Measurements from ENCODE around the gene RPTOR.

RPTOR gene

DNA sequence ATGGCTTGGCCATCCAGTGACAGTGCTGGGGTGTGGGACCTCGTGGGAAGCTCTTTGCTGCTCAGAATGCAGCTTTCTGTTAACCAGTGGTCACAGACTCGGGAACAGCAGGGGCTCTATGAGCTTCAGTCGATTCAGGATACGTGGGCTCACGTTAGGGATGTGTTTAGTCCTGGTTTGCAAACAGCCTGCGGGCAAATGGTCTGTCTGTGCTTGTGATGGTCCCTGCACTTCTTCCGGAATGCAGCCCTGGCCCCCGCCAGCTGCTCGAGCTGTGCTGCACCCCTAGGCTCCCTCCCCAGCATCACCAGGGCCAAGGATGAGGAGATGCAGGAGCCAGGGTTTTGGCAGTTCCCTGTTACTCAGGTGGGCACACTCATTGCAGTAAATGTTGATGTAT, 274.2 kb downstream of the RPTOR start:
- DNase-seq (ENCODE audit: low spot score), result no peak

DNA sequence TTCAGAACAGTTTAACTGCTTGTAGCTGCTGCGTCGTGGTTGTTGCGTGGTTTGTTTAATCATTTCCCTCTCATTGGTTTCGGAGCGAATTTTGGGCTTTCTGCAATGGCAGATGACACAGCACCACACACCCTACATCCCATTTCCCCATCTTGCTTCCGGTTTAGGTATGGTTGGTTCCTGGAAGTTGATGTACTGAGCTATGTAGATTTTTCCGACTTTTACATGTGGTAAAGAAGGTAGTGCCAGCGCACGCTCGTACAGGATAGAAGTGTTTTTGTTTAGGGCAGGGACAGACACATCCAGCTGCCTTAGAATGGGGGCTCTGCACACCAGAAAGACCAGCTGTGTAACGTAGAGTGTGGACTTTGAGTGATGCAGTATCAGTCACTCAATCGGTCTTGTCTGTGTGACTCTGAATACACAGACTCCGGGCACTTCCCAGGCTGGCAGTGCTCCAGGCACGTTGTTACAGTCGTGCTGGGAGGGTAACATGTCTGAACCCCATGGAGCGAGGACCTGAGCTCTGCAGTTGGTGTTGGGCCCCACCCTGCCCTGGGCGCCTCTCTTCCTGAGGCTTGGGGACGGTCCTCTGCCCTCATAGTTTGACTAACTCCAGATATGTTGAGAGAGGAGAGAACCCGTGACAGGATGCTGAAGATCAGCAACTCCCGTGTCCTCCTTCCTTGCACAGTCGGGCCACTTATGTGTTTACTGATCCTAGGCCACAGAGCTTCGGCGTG, 275.0 kb downstream of the RPTOR start:
- no peak for DNase-seq (ENCODE audit: low spot score)

DNA sequence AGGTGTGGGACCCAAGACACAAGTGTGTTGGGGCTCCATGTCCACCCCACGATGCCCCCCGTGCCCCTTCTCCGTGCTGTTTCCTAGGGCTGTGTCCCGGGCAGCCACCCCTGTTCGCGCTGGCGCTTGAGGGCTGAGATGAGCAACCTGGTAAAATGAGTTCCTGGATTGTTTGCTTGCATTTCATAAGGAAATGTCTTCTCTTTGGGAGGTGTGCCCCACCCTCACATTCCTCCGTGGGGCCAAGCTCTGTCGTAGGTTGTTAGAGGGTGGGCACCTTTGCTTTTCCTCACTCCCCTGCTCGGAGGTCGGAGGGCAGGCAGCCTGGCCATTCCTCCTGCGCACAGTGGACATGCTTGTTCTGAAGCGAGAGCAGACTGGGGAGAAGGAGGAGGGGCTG, 275.7 kb downstream of the RPTOR start:
- DNase-seq (ENCODE audit: low spot score), result no peak

DNA sequence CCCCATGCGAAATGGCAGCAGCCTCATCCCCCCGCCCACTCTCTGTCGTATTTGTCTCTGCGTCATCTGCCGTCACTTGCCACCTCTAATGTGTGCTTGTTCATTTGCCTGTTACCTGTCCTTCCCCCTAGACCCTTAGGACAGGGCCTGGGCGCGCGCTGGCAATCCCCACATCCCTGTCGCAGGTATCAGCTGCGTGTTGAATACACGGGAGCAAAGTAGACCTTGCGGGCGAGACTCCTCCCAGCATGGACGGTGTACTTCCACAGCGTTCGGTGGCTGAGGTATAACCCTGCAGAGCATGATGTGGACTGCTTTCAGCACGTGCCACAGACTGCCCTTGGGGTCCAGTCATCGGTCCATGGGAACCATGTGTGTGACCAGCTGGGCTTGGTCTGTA, 276.9 kb downstream of the RPTOR start:
- DNase-seq (ENCODE audit: low spot score), result no peak

DNA sequence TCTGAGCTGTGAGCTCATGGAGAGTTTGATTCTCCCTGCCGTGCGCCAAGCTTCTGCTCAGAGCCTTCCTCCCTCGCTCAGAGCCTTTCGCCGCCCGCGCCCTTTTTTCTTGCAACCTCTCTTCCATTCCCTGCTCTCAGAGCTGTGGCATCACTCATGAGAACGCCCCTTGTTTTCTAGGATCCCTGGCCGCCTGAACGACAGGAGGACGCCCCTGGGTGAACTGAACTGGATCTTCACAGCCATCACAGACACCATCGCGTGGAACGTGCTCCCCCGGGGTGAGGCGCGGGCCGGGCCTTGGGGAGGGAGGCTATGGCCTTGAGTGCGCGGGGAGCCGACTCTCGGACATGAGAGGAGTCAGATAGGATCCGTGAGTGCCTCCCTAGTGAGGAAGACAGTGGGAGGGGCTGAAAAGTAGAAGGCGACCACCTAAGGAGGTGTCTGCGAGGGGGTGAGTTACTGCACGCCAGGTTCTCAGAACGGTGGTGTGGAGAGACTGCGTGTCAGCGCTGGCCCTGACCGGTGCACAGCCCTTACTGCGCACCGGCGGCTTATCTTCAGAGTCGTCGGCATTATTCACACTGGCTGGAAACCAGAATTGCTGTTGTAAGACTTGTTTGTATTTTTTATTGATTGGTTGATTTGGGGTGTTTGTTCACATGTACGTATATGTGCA, 277.5 kb downstream of the RPTOR start:
- DNase-seq (ENCODE audit: low spot score), result no peak

DNA sequence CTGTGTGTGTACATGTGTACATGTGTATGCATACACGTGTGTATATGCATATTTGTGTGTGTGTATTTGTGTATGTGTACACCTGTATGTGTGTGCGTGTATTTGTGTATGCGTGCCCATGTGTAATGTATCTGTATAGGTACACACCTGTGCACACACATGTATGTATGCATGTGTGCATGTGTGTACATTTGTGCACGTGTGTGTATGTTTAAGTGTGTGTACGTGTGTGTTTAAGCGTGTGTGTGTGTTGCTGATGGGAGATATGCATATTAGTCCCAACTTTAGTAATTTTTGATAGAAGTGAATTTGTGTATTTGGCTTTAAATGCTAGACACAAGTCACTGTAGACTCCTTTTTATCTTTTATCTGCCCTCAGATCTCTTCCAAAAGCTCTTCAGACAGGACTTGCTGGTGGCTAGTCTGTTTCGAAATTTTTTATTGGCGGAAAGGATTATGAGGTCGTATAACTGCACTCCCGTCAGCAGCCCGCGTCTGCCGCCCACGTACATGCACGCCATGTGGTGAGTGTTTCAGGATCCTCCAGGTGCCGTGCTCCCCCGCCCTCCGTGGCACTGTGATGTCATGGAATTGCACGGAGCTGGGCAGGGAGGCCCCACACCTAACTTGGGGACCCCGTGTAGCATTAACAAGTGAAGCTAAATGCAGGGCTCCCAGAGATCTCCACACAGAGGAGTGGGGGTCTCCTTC, 278.2 kb downstream of the RPTOR start:
- no peak for DNase-seq (ENCODE audit: low spot score)

DNA sequence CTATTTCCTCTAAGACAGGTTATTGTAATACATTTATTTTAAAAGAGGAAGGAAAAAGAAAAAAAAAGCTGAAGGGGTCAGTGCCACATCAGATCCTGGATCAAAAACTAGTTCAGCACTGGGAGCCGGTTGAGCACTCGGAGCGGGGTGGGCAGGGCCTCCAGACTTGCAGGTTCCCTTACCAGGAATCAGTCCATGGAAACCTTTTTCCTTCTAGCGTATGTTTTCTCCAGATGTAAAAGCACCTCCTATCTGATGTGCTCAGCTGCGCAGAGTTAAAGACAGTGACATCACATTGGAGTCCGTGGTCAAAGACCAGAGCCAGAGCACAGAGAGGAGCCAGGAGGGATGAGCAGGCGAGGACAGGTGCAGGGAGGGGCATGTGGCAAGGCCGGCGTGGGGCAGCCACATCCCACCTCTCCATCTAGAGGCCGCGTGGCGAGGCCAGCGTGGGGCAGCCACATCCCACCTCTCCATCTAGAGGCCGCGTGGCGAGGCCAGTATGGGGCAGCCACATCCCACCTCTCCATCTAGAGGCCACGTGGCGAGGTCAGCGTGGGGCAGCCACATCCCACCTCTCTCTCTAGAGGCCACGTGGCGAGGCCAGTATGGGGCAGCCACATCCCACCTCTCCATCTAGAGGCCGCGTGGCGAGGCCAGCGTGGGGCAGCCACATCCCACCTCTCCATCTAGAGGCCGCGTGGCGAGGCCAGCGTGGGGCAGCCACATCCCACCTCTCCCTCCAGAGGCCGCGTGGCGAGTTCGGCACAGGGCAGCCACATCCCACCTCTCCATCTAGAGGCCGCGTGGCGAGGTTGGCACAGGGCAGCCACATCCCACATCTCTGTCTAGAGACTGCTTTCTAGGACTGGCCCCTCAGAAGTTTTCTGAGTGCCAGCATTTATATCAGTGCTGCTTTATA, 280.2 kb downstream of the RPTOR start:
- DNase-seq (ENCODE audit: low spot score), result no peak

DNA sequence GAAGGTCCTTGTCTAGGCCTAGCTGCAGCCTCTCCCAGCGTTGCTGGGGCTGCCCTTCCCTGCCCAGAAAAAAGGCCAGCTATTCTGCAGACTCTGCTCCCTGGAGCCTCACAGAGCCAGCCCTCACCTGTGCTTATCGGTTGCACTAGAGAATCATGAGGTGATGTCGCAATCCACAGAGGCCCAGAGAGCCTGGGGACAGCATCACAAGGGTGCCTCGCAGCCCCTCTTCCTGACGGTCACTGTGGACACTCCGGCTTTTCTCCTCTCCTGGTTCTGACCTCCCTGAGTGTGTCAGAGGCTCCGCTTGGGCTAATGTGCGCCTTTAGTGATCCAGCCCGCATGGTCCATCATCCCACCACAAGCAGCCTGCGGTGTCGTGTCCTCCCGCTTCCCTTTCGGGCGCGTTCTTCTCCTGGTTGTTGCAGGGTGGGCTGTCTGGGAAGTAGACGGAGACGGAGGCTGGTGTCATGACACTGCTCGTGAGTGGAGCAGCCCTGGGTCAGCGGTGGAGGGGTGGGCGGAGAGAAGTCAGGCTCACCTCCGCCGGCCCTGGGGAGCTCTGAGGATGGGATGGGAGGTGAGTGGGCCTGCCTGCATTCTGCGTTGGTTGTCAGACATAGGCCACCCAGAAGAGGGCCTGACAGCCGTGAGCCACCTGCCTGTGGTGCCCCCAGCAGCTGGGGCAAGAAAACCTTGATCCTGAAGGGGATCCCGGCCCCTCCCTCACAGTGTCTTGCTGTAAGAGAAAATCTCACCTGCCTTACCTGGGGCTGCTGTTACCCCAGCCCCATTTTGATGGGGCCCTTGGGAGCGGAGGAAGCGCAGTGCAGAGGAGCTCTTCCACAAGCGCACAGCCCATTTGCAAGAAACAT, 281.1 kb downstream of the RPTOR start:
- DNase-seq (ENCODE audit: low spot score), result no peak

DNA sequence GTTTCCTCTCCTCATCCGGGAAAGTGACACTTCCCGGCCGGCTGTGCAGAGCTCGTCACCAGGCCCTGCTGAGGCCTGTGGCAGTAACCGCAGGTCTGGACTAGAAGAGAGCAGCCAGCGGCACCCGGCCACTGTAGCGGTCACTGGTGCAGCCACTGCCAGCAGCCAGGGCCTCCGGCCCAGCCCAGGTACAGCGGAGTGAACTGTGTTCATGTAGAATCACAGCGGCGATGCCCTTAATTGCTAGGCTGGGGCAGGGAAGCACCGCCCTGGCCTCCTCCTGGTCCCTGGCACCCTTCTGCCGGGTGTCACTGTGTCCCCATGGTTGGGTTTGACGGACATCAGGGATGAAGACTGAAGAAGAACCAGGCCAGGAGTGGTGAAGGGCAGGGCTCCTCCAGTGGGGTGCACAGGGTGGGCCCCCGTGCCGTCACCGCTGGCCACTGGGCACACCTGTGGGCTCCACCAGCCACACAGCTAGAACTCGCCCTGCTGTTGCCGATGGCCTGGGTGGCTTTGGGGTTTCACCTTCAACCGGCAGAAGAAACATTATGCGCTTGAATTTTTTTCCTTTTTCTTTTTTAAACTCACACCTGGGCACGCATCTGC, 281.8 kb downstream of the RPTOR start:
- no peak for DNase-seq (ENCODE audit: low spot score)

DNA sequence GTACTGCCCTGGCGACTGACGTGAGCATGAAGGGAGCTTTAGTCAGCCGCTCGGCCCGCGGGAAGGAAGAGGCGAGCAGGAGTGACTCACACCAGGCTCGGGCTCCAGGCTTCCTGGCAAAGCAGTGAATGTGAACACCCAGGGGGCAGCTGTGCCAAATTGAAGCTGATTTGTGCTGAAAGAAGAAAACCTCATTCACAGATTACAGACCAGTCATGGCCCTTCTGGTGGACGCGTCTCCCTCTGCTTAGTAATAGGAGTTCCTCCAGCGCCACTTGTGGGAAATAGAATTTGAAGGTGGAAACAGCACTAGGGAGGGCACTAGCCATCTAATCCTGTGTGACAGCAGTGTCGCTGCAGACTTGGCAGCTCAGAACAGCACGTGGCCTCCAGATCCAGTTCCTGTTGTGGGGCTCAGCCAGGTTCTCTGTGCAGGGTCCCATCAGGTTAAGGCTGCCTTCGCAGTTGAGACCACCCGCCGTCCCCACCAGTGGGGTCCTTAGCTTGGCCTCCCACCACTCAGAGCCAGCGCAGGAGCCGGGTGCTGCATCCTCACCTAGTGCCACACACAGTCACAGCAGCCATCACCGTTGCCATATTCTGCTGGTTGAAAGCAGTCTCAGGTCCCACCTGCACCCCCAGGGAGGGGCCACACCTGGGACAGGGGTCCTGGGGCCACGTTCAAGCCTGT, 282.5 kb downstream of the RPTOR start:
- no peak for DNase-seq (ENCODE audit: low spot score)

DNA sequence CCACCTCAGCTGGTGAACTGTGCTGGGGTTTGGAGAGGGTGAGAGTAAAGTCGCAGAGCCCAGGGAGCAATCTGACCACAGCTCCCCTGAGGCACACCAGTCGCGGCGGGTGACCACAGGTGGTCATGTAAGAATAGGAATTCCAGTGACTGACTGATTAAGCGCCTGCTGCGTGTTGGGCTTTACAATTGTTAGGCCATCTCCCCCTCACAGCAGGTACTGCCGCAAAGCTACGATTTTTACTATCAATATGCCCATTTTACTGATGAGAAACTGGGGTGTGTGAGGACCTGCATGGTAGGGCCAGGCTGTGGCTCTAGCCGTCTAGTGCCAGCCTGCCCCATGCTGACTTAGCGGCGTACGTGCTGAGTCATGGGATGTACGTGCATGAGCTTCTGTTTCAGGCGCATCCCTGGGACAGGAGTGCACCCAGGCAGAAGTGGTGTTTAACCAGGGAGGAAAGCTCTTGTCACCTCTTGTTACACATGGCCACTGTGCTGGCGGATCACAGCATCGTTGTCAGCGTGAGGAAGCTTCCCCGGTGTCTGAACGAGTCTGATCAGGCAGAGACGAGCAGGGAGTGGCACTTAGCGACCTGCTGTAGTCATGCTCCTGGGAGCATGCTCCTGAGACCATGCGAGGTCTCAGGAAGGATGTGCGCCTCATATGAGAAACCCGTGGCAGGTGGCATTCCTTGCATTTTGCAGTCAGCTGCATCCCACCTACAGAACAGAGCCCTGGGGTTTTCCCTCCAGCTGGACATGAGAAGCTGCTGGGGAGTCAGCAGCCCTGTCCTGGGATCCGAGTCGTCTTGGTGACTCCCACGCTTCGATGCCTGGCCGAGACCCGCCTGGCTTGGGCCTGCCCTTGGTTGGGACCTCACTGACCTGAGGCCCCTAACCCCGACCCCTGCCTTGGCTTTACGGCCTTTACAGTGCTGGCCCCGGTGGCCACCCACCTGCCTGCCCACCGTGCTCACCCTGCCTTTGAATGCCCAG, 283.3 kb downstream of the RPTOR start:
- no peak for DNase-seq (ENCODE audit: low spot score)

DNA sequence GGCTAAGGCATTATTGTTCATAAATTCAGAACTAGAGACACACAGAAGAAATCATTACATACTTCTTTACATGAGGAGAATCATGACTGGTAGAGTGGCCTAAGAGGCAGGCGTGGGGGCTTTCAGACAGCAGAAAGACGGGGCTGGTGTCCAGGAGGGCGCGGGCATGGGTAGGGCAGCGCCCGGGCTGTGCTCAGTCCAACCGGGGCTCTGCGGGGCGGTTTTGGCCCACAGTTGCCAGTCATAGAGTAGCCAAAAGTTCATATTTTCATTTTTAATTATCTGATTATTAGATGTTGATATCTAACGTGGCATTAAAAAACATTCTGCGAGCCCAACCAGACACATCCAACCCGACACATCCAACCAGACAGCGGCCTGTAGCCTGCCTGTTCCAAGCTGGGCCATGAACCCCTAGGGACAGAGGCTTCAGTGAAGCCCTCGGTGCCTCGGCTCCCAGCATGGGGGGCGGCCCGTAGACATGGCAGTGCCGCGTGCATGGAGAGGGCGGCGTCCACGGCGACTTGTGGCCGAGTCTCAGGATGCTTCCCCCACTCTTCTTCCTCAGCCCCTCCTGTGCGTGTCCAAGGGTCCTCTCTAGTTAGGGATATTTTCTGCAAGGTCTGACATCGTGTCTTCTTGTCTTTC, 284.7 kb downstream of the RPTOR start:
- no peak for DNase-seq (ENCODE audit: low spot score)

DNA sequence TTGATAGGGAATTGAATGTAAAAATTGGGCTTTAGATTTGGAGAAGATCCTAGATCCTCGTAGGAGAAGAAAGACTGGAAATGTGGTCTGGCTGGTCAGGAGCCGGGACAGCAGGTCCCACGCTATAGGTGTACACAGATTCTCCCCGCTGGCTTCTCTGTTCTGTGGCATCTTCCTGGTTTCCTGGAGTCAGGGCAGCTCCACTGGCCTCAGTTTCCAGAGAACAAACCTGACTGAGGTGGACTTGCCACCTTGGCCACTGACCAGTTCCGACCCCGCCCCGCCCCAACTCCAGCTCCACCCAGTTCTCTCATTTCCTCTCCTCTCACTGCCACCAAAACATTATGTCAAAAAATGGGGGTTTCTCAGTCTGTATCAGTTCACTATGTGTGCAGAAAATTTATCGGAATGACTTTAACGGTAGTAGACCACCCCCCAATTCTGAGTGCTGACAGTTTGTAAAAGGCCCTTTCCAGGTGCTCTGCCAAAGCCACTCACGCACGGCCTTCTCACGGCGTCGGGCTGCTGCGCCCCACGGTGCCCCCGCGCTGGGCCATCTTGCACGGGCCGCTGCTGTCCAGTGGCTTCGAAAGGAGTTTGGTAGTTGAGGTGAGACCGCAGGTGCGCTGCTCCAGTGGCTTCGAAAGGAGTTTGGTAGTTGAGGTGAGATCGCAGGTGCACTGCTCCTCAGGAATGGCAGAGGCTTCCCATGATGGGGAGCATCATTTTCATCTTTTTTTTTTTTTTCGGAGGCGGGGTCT, 285.6 kb downstream of the RPTOR start:
- DNase-seq (ENCODE audit: low spot score), result no peak

DNA sequence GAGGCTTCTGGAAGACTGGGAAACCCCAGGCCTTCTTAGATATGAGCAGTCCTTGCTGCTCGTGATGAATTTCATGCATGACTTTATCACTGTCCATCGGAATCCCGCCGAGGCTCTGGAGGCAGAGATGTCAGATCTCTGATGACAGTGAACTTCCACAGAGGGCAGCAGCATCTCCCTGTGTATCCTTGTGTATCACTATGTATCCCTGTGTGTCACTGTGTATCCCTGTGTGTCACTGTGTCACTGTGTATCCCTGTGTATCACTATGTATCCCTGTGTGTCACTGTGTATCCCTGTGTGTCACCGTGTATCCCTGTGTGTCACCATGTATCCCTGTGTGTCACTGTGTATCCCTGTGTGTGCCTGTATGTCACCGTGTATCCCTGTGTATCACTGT, 286.9 kb downstream of the RPTOR start:
- DNase-seq (ENCODE audit: low spot score), result no peak

DNA sequence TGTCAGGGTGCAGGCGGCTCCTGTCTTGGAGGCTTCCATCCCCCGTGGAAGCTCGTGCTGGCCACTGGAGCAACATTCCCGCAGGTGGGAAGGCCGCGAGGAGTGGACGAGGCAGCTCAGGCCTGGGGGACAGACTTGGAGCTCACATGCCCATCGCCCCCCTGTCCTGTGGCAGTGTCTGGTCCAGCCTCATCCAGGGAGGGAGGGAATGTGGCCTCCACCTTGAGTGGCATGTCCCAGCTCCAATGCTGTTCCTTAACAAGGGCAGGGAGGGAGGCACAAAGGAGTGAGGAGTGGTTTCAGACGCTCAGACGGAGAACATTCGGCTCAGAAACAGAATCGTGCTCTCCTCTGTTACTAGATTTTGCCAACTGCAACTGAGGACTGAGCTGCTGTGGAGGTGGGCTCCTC, 287.6 kb downstream of the RPTOR start:
- DNase-seq (ENCODE audit: low spot score), result no peak

DNA sequence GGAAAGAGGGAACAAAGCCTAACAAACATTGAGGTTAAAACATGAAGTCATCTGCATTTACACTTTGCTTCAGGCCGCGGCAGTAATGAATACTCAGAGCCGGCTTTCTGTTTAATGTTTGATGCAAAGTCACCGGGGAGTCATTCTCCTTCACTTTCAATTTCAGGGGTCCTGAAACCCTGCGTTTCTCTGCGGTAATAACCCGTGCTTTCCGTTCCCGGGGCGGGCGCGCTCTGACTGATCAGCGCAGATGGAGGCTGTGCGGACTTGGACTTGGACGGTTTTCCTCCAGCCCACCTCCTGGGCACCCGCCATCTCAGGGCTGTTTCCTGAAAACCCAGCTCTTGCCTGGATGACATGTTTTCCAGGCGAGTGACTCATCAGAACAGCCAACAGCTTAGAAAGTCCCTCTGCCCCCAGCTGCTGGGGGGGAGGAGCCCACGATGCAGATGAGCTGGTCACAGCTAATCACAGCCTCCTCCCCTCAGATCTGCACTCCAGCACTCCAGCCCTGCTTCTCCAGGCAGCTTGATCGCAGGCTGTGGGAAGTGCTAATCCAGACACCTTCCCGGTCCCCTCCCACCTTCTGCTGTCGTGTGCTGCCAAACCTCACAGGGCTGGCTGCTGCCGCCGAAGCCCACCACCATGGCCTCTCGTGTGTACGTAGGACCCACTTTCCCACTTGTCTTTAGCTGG, 288.4 kb downstream of the RPTOR start:
- DNase-seq (ENCODE audit: low spot score), result peak; percentile 66
